OCI-LY1 (cell line): ENCODE measurements around the gene CASP8.

Source experiments
- H2AFZ ChIP-seq: fragments of 200-600 bp; sonication (generic), shearing (Covaris generic); 2 replicates; pipeline ENCODE4 v1.6.0; 2014; ENCODE audit warnings: antibody characterized with exemption, mild to moderate bottlenecking, low read length
- H3F3A ChIP-seq: fragments of 200-600 bp; sonication (generic), shearing (Covaris generic); 2 replicates; pipeline ENCODE4 v1.6.0; 2014; ENCODE audit warnings: mild to moderate bottlenecking, antibody characterized with exemption, low read length, moderate library complexity; ENCODE audit not compliant: insufficient read depth
- H3K27ac ChIP-seq: fragments of 200-600 bp; sonication (generic); 2 replicates; pipeline ENCODE4 v1.5.1; 2014; ENCODE audit warnings: low read length, mixed run types, mild to moderate bottlenecking, low read depth; ENCODE audit not compliant: poor library complexity, severe bottlenecking
- H3K27me3 ChIP-seq: fragments of 200-600 bp; sonication (generic); 2 replicates; pipeline ENCODE4 v1.6.0; 2014; ENCODE audit warnings: antibody characterized with exemption, mild to moderate bottlenecking, low read length, moderate library complexity; ENCODE audit not compliant: insufficient read depth
- H3K36me3 ChIP-seq: fragments of 200-600 bp; sonication (generic); 2 replicates; pipeline ENCODE4 v1.6.1; 2014; ENCODE audit warnings: mild to moderate bottlenecking, antibody characterized with exemption, low read length, moderate library complexity, mixed read lengths; ENCODE audit not compliant: insufficient read depth
- H3K4me1 ChIP-seq: fragments of 200-600 bp; sonication (generic); 2 replicates; pipeline ENCODE4 v1.5.1; 2014; ENCODE audit warnings: mild to moderate bottlenecking, low read length, moderate library complexity; ENCODE audit not compliant: insufficient read depth, severe bottlenecking
- H3K4me2 ChIP-seq: fragments of 200-600 bp; sonication (generic), shearing (Covaris generic); 2 replicates; pipeline ENCODE4 v1.6.1; 2014; ENCODE audit warnings: low read length
- H3K4me3 ChIP-seq: fragments of 200-600 bp; sonication (generic); 2 replicates; pipeline ENCODE4 v1.5.1; 2014; ENCODE audit warnings: low read length, low read depth, mild to moderate bottlenecking, mixed read lengths; ENCODE audit not compliant: poor library complexity, severe bottlenecking
- H3K79me2 ChIP-seq: fragments of 200-600 bp; shearing (Covaris generic); 2 replicates; pipeline ENCODE4 v1.6.1; 2016; ENCODE audit warnings: mixed run types, low read length, mixed read lengths; ENCODE audit not compliant: insufficient read depth
- H3K9ac ChIP-seq: fragments of 200-600 bp; sonication (generic), shearing (Covaris generic); 2 replicates; pipeline ENCODE4 v1.6.1; 2014; ENCODE audit warnings: mild to moderate bottlenecking, low read length, mixed read lengths
- H3K9me2 ChIP-seq: fragments of 200-600 bp; sonication (generic), shearing (Covaris generic); 2 replicates; pipeline ENCODE4 v1.6.1; 2014; ENCODE audit warnings: low read depth, mild to moderate bottlenecking, low read length, mixed read lengths
- H3K9me3 ChIP-seq: fragments of 200-600 bp; shearing (Covaris generic); 2 replicates; pipeline ENCODE4 v1.6.1; 2014; ENCODE audit warnings: low read length, mixed read lengths
- H4K20me1 ChIP-seq: fragments of 200-600 bp; sonication (generic), shearing (Covaris generic); 2 replicates; pipeline ENCODE4 v1.6.0; 2016; ENCODE audit warnings: mild to moderate bottlenecking, low read length; ENCODE audit not compliant: insufficient read depth
- CTCF ChIP-seq: fragments of 200-600 bp; sonication (generic), shearing (Covaris generic); IDR thresholded peaks from 2 replicates; pipeline ENCODE4 v1.5.1; 2017; ENCODE audit warnings: mild to moderate bottlenecking, antibody characterized with exemption, low read length, moderate library complexity, mixed read lengths
- EZH2 ChIP-seq: fragments of 200-600 bp; sonication (generic), shearing (Covaris generic); IDR thresholded peaks from 2 replicates; pipeline ENCODE4 v1.8.0; 2017; ENCODE audit warnings: borderline replicate concordance, mixed run types, mild to moderate bottlenecking, antibody characterized with exemption, low read length, moderate library complexity, mixed read lengths

The CASP8 gene

DNA sequence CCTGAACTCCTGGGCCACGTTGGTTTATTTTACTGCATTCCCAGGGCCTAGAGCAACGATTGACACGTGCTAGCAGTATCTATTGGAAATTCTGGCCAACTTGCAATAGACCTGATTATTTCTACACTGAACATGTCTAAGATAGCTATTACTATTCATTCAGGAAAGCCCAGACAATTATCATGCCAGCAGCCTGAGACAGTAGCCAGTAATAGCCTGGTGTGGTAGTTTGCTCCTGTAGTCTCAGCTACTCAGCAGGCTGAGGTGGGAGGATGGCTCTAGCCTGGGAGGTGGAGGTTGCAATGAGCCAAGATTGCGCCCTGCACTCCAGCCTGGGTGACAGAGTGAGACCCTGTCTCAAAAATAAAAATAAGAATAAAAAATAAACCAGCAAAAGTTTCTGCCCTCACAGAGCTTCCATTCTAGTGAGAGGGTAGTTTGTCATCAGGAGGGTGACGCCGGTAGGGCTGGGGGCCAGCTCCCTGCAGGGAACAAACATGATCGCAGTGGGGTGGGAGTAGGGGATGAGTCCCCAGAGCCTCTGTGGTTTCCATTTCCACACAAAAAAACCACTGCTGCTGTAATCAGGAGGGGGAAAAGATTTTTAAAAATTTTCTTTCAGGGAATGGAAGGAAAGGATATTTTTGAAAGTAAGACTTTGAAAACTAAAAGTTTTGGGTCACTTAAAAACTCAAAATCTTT, 4.3 kb downstream of the CASP8 start:
- Histone ChIP-seq H3K27ac (no peak overlapping the region), H3K4me1 (peaks cover 44% of the 10 kb centered on the region), H3K9me2 (no peaks in the 10 kb centered on the region), H3F3A (no peaks in the 10 kb centered on the region), H3K9me3 (no peaks in the 10 kb centered on the region), H3K27me3 (no peaks in the 10 kb centered on the region), H3K36me3 (peaks cover 33% of the 10 kb centered on the region), H4K20me1 (no peaks in the 10 kb centered on the region), H3K4me2 (no peak overlapping the region), H3K9ac (no peak overlapping the region), H3K4me3 (no peak overlapping the region), H2AFZ (no peak overlapping the region), H3K79me2 (peaks cover 51% of the 10 kb centered on the region)
- TF ChIP-seq EZH2, result no peak
- no peak for TF ChIP-seq CTCF

DNA sequence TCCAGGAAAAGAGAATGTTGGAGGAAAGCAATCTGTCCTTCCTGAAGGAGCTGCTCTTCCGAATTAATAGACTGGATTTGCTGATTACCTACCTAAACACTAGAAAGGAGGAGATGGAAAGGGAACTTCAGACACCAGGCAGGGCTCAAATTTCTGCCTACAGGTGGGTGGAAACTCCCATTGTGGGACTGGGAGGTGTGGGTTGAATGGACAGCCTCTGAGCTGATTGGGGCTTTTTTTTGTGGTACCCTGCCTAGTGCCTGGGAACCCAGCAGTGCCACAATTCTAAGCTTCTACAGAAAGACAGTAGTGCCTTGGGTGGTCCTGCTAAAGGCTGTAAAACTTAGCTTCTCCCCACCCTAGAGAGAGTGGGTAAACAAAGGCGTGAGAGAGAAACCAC, 6.3 kb downstream of the CASP8 start:
- peaks cover 48% of the 10 kb centered on the region for H3K79me2 ChIP-seq
- H3K4me2 ChIP-seq, result no peak overlapping the region

DNA sequence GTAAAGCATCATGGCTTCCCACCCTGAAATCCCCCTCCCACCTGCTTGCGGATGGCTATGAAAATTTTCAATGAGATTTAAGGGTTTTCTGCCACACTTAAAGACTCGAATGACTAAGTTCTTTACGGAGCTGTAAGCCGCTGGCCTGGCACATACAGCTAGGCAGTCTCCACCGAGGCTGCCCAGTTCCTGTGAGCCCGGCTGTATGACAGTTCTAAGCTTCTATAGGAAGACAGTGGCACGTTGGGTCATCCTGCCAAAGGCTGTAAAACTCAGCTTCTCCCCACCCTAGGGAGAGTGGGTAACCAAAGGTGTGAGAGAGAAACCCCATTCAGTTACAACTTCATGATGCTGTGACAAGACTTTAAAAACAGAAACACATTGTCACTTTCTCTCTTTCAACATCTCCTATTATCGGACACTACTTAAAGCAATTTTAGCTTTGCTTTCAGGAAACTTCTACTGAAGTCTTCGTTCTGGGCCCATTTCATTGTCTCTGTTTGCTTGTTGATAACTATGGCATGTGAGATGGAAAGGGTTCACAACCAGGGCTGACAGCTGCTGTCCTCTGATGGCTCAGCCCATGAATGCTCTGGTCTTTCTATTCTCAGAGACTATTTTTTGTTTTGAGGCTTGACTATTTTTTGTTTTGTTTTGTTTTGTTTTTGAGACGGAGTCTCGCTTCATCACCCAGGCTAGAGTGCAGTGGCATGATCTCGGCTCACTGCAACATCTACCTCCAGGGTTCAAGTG, 7.1 kb downstream of the CASP8 start:
- H3K9me2 ChIP-seq, result no peaks in the 10 kb centered on the region
- H3K27me3 ChIP-seq, result no peaks in the 10 kb centered on the region
- peaks cover 61% of the 10 kb centered on the region for H3K36me3 ChIP-seq
- H3K4me3 ChIP-seq, result no peak overlapping the region
- no peak overlapping the region for H3K4me2 ChIP-seq
- no peaks in the 10 kb centered on the region for H3F3A ChIP-seq
- peaks cover 20% of the 10 kb centered on the region for H3K4me1 ChIP-seq
- H3K9me3 ChIP-seq, result no peaks in the 10 kb centered on the region
- H3K9ac ChIP-seq, result no peak overlapping the region
- H2AFZ ChIP-seq, result no peak overlapping the region
- H4K20me1 ChIP-seq, result no peaks in the 10 kb centered on the region
- no peak overlapping the region for H3K27ac ChIP-seq
- no peak for TF ChIP-seq CTCF
- TF ChIP-seq EZH2, result no peak
- peaks cover 40% of the 10 kb centered on the region for H3K79me2 ChIP-seq

More for the DNA sequence above, 6.3 kb downstream of the CASP8 start:
- H3K27me3 ChIP-seq, result no peaks in the 10 kb centered on the region
- peaks cover 53% of the 10 kb centered on the region for H3K36me3 ChIP-seq
- no peaks in the 10 kb centered on the region for H3K9me2 ChIP-seq
- no peak overlapping the region for H3K27ac ChIP-seq
- TF ChIP-seq CTCF, result no peak
- no peak for TF ChIP-seq EZH2
- no peaks in the 10 kb centered on the region for H3F3A ChIP-seq
- H4K20me1 ChIP-seq, result no peaks in the 10 kb centered on the region
- H3K9me3 ChIP-seq, result no peaks in the 10 kb centered on the region
- no peak overlapping the region for H3K4me3 ChIP-seq
- peaks cover 26% of the 10 kb centered on the region for H3K4me1 ChIP-seq
- no peak overlapping the region for H2AFZ ChIP-seq
- no peak overlapping the region for H3K9ac ChIP-seq
